ENCODE data around the gene ZNF414.

DNA sequence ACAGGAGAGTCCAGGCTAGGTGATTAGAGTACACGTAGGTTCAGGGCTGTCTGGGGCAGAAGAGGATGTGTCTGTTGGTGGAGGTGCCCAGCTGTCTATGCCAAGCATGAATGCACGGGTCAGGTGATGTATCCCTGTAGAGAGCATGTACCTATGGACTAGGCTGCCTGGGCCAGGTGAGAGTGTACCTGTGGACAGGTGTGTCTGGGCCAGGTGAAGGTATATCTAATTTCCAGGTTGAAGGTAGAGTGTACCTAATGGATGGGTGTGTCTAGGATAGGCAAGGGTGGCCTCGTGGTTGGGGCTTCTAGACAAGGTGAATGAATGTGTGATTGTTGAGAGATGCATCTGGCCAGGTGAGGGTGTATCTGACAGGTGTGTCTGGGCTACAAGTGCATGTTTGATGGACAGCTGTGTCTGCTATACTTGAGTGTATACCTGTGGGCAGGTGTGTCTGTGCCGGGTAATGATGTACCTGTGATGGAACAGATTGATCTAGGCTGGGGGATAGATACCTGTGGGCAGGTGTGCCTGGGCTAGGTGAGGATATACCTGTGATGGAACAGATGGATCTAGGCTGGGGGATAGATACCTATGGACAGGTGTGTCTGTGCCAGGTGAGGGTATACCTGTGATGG lies 15.5 kb upstream of the ZNF414 start:
- TF ChIP-seq, protein P1, sequence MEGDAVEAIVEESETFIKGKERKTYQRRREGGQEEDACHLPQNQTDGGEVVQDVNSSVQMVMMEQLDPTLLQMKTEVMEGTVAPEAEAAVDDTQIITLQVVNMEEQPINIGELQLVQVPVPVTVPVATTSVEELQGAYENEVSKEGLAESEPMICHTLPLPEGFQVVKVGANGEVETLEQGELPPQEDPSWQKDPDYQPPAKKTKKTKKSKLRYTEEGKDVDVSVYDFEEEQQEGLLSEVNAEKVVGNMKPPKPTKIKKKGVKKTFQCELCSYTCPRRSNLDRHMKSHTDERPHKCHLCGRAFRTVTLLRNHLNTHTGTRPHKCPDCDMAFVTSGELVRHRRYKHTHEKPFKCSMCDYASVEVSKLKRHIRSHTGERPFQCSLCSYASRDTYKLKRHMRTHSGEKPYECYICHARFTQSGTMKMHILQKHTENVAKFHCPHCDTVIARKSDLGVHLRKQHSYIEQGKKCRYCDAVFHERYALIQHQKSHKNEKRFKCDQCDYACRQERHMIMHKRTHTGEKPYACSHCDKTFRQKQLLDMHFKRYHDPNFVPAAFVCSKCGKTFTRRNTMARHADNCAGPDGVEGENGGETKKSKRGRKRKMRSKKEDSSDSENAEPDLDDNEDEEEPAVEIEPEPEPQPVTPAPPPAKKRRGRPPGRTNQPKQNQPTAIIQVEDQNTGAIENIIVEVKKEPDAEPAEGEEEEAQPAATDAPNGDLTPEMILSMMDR (IDR thresholded peaks at IDR 0.05; ENCODE audit: poor library complexity), result no peak
- no peak for TF ChIP-seq EZH2 (IDR thresholded peaks at IDR 0.05; ENCODE audit: borderline replicate concordance)
- no peak for TF ChIP-seq EZH2phosphoT487 (IDR thresholded peaks at IDR 0.05; ENCODE audit: low read depth, severe bottlenecking, unreplicated experiment)

Data from hepatocyte (in vitro differentiated cells).